Fibroblast of skin of abdomen (primary cell): ENCODE measurements around the gene FOXB2.

Experiments
- DNase-seq: peaks from one replicate; pipeline ENCODE4 v3.0.0-alpha.2; 2013

The FOXB2 gene

DNA sequence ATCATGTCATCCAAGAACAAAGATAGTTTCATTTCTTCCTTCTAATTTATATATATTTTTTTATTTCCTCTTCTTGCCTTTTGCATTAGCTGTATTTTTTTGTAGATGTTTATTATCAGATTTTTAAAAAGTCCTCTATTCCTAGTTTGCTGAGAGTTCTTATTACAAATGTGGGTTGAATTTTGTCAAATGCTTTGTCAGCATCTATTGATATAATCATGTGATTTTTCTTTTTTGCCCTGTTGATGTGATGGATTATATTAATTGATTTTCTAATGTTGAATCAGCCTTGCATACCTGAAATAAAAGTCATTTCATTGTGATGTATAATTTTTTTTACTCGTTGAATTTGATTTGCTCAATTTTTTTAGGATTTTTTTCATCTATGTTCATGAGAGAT lies 46.9 kb downstream of the FOXB2 start:
- DNase-seq = no peak
